Stimulated activated CD8-positive, alpha-beta memory T cell treated with anti-CD3 and anti-CD28 coated beads, Interleukin-4, amount 100 ng/mL, for 1 hour (primary cell): ENCODE measurements around the gene SCLT1.
"Not testable (repeated sequence)": the region's sequence is repeated elsewhere in the genome, so short reads cannot be mapped to it uniquely, and the experiment has no call there.

ENCODE experiments used
- DNase-seq, 2 donors: peaks; one replicate each; pipeline ENCODE4 v3.0.0-alpha.2; 2020; ENCODE audit warnings: low read depth in 2 of 2, low spot score in 1 of 2

The SCLT1 gene

DNA sequence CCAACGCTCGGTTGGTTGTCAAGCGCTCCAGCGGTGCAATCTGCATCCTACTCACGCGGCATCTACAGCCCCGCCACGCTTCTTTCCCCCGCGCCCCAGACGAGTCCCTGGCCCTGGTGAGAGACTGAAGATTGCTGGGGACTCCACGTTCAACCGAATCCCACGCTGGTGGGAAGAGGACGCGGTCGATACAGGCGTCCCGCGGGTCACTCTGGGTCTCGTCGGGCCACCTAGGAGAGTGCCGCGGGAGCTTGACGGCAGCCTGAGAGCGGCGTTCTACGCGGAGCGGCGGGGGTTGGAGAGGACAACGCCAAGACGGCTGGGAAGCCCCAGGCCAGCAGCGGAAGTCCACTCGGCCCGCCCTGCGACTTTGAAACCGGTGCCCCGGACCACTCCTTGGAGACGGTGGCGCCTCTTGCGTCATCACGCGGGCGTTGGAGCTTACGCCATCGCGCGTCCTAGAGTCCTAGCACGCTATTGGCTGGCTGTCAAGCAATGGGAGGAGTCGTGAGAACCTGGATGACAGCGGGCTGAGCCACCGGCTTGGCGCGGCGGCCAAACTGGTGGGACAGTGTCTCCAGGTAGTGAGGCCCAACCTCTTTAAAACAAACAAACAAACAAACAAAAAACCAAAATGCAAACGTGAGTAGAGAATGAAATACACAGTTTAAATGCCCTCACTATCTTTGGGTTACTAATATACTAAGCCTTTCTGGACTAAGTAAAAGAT is at the start of gene SCLT1:
Gene SCLT1, minus strand, starts transcription at position 349 of the 730 bp plus-strand sequence. CDS start 436 bp downstream, outside the sequence.
- DNase-seq, result peak; percentile 91 to 95

- DNase-seq, result no peak
Observed at GRCh38 chr4:129140521-129140920, 47.2 kb upstream of the SCLT1 start.

DNA sequence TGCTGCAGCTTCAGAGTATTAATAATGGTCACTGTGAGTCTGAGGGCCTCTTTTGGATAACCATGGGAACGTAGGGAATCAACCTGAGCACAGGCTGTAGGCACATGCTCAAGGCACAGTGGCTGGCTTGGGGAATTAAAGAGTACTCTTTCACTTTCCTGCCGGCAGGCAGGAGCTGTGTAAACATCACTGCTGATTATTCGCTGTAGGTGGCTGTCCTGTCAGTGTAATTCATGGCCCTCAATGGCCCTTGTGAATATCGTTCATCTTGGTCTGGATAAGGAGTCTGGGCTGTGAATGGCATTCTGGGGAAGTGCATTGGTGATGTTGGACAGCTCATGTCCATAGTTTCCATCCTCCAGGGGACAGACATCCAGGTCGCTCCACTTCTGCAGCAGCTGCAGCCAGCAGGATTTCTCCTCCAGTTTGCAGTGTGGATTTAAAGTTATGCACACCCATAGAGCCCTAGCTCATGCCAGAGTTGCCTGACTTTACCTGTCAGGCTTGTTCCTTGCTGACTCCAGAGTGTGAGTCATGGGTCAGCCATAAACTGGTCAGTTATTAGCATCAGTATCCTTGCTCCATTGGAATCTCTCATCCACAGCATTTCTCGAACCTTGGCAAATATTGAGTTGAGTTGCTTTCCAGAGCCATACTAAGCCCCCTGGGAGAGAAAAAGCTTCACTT is 45.6 kb upstream of the SCLT1 start:
- no peak for DNase-seq

DNA sequence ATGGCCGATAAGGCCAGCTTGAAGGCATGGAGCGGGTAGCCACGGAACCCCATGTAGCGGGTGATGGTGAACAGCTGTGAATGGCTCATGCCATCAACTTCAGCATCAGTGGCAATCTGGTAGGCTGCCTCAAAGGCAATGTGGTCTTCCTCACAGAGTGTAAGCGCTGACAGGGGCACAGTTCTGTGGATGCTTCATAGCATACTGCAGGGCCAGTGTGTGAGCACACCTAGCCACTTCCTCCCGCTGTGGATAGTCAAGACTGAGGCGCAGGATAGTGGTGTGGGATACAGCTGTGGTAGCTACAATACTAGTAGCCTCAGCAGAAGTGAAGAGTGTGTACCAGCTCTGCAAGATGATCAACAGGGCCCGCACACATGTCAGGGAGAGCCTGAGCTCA is 43.1 kb upstream of the SCLT1 start:
- DNase-seq, result no peak

GRCh38 chr4:129131343-129131742 is 38.0 kb upstream of the SCLT1 start:
- no peak for DNase-seq

- no peak for DNase-seq
Observed at GRCh38 chr4:129129143-129129542, 35.8 kb upstream of the SCLT1 start.

- not testable (repeated sequence) for DNase-seq
Observed at GRCh38 chr4:129126614-129127013, 33.3 kb upstream of the SCLT1 start.

DNA sequence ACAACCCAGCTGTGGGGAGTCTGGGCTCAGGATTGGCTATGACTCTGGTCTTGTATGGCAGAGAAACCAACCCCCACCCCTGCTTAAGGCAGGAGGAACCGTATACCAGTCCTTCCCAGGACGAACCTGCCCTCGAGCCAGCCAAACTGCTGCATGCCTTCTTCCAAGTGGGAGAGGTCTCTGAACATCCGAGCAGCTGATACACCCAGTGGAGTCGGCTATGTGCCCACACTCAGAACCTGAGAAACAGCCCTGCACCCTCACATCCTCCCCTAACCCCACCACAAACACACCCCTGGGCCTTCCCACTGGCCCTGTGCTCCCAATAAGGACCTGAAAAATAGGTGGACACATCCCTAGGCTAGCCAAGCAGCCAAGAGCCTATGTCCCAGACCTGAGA is 24.4 kb upstream of the SCLT1 start:
- DNase-seq, result no peak

GRCh38 chr4:129113919-129114318 is 20.6 kb upstream of the SCLT1 start:
- no peak for DNase-seq

DNA sequence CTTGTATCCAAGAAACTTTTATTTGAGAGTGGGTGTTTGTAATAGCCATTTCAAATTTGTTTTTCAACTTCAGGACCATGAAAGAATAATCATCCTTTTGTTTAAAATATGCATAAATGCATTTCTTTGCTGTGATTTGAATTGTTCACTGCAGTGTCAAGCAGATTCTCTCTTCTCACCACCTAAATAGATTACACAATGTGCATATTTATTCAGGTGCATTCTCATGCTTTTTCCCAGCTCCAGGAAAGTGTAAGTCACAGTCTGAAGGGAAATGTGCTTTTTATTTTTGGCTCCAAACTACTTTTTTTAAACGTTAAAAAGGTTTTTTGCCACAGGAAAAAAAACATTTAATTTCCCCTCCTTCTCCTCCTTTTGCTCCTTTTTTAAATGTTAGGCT is 20.1 kb upstream of the SCLT1 start:
- DNase-seq, result no peak

- no peak for DNase-seq
Observed at GRCh38 chr4:129111919-129112318, 18.6 kb upstream of the SCLT1 start.

DNA sequence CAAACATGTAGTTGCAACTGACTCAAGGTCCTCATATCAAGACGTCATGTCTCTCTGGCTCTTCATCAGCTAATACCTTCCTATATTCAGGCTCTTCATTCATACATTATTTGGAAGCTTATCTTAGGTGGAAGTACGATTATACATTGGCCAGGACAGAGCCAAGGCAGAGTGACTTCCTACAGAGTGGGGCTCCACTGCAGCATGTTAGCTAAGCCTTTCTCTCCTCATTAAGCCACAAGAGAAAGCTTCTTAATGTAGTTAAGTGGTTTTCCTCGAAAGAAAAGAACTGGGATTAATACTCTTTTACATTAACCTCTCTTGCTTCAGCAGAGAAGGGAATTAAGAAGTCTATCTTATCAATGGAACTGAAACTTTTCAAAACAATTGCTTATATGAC is 17.6 kb upstream of the SCLT1 start:
- DNase-seq, result no peak

DNA sequence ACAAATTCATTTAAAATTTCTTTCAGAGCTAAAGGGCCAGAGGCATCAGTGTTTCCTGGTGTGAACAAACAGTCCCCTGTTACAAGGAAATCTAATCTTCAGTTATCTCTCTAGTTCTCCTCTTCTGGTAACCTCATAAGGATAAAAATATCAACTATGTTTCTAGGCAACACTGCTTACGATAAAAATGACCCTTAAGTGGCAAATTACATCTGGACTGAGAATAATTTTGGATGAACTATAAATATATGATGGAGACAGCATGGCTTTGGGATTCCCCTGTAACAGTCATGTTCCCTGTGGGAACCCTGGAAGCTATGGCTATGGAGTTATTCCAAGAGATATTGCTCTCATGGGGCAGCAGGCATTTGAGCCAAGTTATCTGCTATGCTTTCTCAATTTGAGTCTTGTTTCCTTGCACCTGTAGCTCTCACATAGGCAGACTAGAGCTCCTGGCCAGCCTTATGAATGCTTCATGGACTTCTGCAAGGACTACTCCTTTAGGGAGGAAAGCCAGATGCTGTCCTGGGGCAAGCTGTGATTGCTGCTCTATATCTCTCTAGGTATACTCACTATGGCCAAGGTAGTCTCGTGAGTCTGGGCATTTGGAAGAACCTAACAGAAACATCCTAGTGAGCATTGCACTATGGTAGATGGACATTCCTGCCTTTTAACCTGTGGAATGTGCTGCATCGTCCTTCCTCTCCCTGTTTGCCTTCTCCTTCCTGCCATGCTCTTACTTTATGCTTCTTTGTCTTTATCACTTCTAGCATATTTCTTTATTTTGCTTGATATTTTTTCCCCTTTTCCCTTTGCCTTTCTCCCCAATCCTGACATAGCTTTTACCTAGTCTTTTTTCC is 16.9 kb upstream of the SCLT1 start:
- DNase-seq, result no peak

GRCh38 chr4:129098531-129099001 is 5.2 kb upstream of the SCLT1 start:
- no peak for DNase-seq

DNA sequence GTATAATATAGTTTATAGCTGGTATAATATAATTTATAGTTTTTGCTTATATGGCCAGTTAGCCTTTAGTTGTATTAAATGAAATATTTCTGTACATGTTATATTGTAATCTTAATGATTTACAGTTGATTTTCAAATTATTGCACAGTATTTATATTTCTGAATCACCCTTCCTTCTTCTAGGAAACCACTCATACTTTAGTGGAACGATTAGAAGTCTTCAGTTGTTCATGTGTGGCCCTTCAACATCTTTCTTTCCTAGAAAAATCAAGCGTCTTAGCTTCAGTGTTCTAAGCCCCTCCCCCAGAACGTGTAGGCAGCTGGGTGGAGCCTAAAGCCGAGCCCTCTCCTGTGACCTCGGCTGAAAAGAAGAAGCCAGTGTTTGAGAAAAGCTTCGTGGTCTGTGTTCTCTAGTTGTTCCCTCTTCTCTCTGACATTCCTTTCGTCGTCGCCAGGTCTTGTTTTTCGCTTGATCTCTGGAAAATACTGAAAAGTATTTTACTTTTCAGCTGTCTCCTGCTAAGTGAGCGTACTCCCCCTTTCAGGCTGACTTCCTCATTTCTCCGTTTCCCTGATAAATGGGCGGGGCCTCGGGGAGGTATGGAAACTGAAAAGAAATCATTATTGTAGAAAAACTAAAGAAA is 2.6 kb upstream of the SCLT1 start, which contains the start of gene C4orf33:
Gene C4orf33, plus strand, starts transcription at position 342 of the 644 bp plus-strand sequence. CDS start 6,459 bp downstream, outside the sequence.
- DNase-seq, result peak; percentile 29 to 46

GRCh38 chr4:129094347-129094746 is 1.0 kb upstream of the SCLT1 start:
- no peak for DNase-seq

DNA sequence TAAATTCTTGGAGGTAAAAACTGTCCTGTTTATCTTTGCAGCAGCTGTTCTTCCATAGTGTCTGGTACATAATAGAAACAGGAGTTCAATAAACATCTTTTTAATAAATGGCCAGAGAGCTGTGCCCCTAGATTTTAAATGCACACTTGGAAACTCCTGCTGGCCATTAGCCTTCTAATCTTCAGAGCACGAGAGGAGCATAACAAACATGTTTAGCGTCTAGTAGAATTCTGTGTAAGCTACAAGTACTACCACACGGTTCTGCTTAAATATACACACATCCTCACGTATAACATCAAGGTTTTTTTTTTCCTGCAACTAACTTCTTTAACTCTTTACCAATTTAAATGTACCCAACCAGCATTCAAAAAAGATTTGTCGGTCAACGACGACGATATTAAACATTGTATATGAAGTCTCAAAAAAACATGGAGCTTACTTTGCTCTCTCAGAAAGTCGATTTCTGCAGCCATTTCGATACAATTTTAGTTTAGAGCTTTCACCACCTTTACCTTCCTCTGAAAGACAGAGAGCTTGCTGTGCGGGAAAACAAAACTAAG is 628 bp downstream of the SCLT1 start:
- DNase-seq, result no peak

GRCh38 chr4:129087516-129087915 is 5.8 kb downstream of the SCLT1 start:
- DNase-seq, result no peak

GRCh38 chr4:129085472-129085871 is 7.9 kb downstream of the SCLT1 start:
- DNase-seq, result no peak

DNA sequence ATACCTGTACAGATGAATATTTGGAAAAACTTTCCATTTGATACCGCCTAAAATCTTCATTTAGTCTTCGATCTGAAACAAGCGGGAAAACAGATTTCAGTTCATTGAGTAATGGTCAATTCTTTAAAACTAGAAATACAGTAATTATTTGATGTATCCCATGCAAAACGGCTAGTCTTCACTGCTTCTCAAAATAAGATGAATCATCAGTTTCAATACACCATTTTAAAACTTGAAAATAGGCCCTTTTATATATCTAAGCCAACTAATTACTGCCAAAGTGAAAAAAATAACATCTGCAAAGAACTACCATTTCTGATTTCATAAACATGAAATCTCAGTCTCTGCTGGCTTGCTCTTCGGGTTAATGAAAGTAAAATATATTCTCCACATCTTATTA is 11.0 kb downstream of the SCLT1 start:
- no peak for DNase-seq

GRCh38 chr4:129080129-129080528 is 13.2 kb downstream of the SCLT1 start:
- DNase-seq, result no peak
